Measurements from ENCODE around the gene SIM1.

The SIM1 gene

GRCh38 chr6:100417036-100417435, 47.7 kb downstream of the SIM1 start:
- no peak overlapping the region for H3K4me3 ChIP-seq (ENCODE audit: low read length)
- TF ChIP-seq, protein P1, sequence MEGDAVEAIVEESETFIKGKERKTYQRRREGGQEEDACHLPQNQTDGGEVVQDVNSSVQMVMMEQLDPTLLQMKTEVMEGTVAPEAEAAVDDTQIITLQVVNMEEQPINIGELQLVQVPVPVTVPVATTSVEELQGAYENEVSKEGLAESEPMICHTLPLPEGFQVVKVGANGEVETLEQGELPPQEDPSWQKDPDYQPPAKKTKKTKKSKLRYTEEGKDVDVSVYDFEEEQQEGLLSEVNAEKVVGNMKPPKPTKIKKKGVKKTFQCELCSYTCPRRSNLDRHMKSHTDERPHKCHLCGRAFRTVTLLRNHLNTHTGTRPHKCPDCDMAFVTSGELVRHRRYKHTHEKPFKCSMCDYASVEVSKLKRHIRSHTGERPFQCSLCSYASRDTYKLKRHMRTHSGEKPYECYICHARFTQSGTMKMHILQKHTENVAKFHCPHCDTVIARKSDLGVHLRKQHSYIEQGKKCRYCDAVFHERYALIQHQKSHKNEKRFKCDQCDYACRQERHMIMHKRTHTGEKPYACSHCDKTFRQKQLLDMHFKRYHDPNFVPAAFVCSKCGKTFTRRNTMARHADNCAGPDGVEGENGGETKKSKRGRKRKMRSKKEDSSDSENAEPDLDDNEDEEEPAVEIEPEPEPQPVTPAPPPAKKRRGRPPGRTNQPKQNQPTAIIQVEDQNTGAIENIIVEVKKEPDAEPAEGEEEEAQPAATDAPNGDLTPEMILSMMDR (conservative IDR thresholded peaks at IDR 0.05; ENCODE audit: low read depth, low read length): no peak

GRCh38 chr6:100415768-100416167, 49.0 kb downstream of the SIM1 start:
- no peak overlapping the region for H3K4me3 ChIP-seq (ENCODE audit: low read length)
- TF ChIP-seq, protein P1 (conservative IDR thresholded peaks at IDR 0.05; ENCODE audit: low read depth, low read length): no peak
- DNase-seq (ENCODE audit: low read depth): no peak

More at GRCh38 chr6:100417036-100417435, 47.7 kb downstream of the SIM1 start:
- no peak for DNase-seq (ENCODE audit: low read depth)

DNA sequence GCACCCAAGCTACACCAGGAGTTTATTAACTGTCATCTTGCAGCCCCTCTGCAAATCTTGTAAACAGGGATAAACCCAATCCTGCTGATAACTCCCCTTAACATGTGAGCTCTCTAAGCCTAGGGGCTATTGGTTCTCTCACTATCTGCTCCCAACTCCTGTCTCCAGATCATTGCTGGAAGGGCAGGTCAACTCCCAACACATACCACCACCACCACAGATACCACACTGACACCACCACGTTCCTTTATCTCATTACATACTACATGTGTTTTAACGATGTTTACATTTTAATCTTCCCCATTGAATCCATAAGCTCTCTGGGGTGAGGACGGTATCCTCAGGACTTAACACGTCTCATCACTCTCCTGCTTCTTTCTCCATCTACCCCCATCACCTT, 51.8 kb downstream of the SIM1 start:
- TF ChIP-seq, protein P1 (conservative IDR thresholded peaks at IDR 0.05; ENCODE audit: low read depth, low read length): no peak
- DNase-seq (ENCODE audit: low read depth): no peak
- no peak overlapping the region for H3K4me3 ChIP-seq (ENCODE audit: low read length)

DNA sequence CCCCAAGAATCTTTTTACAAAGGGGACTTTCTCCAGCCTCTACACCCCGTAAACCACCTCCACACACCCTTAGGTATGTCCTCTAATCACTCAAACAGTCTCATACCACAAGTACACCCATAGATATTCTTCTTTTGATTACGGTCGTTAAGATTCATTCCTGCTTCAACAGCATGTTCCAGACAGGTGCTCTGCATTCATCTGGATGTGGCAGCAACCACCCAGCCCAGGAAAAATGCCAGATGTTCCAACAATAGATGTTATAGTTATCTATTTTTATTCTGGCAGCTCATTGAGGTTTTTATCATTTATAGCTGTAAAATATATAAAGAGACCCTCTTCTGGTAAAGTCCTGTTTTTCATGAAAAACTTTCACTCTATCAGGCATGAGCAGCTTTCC, 60.7 kb downstream of the SIM1 start:
- TF ChIP-seq, protein P1 (conservative IDR thresholded peaks at IDR 0.05; ENCODE audit: low read depth, low read length): no peak
- no peak overlapping the region for H3K4me3 ChIP-seq (ENCODE audit: low read length)
- no peak for DNase-seq (ENCODE audit: low read depth)

GRCh38 chr6:100393493-100393892, 71.2 kb downstream of the SIM1 start:
- no peak overlapping the region for H3K4me3 ChIP-seq (ENCODE audit: low read length)
- TF ChIP-seq, protein P1 (conservative IDR thresholded peaks at IDR 0.05; ENCODE audit: low read depth, low read length): no peak
- DNase-seq (ENCODE audit: low read depth): no peak

- TF ChIP-seq, protein P1 (conservative IDR thresholded peaks at IDR 0.05; ENCODE audit: low read depth, low read length): no peak
- H3K4me3 ChIP-seq (ENCODE audit: low read length): no peak overlapping the region
- DNase-seq (ENCODE audit: low read depth): no peak
Observed at GRCh38 chr6:100392423-100392822, 72.3 kb downstream of the SIM1 start.

GRCh38 chr6:100388868-100389519, 75.7 kb downstream of the SIM1 start:
- TF ChIP-seq, protein P1 (conservative IDR thresholded peaks at IDR 0.05; ENCODE audit: low read depth, low read length): no peak
- no peak overlapping the region for H3K4me3 ChIP-seq (ENCODE audit: low read length)
- no peak for DNase-seq (ENCODE audit: low read depth)

All from retinal pigment epithelial cell (primary cell).